GM10847 (cell line): ENCODE results near the gene DHRS3.

Experiments
- POLR2A ChIP-seq: IDR thresholded peaks from 2 replicates; pipeline ENCODE4 v1.6.1; 2011; ENCODE audit not compliant: insufficient read length; ENCODE audit errors: extremely low read depth

Gene DHRS3

GRCh38 chr1:12548279-12548972 is 69.6 kb downstream of the DHRS3 start:
- no peak for TF ChIP-seq POLR2A

- TF ChIP-seq POLR2A, result no peak
Measured at GRCh38 chr1:12547586-12548225, 70.3 kb downstream of the DHRS3 start.

- no peak for TF ChIP-seq POLR2A
Measured at GRCh38 chr1:12546771-12547585, 71.0 kb downstream of the DHRS3 start.

- TF ChIP-seq POLR2A, result no peak
Measured at GRCh38 chr1:12544992-12545391, 73.0 kb downstream of the DHRS3 start.

GRCh38 chr1:12544357-12544756 is 73.7 kb downstream of the DHRS3 start:
- no peak for TF ChIP-seq POLR2A

- no peak for TF ChIP-seq POLR2A
Measured at GRCh38 chr1:12543740-12544154, 74.3 kb downstream of the DHRS3 start.

- no peak for TF ChIP-seq POLR2A
Measured at GRCh38 chr1:12542616-12543592, 75.1 kb downstream of the DHRS3 start.

GRCh38 chr1:12542138-12542465 is 75.9 kb downstream of the DHRS3 start:
- no peak for TF ChIP-seq POLR2A

- TF ChIP-seq POLR2A, result no peak
Measured at GRCh38 chr1:12541274-12542137, 76.5 kb downstream of the DHRS3 start.

GRCh38 chr1:12540580-12541273 is 77.3 kb downstream of the DHRS3 start:
- no peak for TF ChIP-seq POLR2A

- TF ChIP-seq POLR2A, result no peak
Measured at GRCh38 chr1:12539705-12540579, 78.1 kb downstream of the DHRS3 start.

- no peak for TF ChIP-seq POLR2A
Measured at GRCh38 chr1:12539320-12539704, 78.7 kb downstream of the DHRS3 start.
